Measurements from ENCODE around the gene TMEM150B.

DNA sequence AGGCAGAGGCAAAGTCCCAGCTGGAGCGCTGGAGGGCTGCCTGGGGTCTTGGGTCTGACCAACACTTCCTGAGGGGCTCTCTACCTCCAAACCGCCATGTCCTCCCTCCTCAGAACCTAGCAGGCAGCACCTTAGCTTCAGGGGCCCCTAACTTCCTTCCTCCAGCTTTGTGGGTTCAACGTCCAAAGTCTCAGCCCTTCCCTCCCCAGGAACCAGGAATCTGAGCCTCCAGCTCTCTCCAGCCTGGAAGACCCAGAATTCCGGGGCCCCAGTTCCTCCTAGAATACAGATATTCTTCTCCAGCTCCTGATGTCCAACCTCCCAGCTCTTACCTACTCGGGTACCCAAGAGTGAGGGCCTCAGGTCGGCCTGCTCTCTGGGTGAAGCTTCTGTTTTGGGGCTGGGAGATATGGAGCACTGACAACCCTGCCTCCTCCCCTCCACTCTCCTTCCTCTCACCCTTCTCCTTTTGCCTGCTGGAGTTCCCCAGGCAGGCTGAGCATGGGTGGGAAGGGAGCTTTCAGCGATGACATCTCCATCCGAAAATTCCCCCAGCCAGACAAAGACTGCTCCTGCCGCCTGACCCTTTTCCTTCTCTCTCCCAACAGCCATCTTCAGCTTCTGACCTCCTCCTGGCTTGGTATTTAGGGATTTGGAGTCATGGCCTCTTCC is 3.5 kb downstream of the TMEM150B start:
- TF ChIP-seq, protein P1, sequence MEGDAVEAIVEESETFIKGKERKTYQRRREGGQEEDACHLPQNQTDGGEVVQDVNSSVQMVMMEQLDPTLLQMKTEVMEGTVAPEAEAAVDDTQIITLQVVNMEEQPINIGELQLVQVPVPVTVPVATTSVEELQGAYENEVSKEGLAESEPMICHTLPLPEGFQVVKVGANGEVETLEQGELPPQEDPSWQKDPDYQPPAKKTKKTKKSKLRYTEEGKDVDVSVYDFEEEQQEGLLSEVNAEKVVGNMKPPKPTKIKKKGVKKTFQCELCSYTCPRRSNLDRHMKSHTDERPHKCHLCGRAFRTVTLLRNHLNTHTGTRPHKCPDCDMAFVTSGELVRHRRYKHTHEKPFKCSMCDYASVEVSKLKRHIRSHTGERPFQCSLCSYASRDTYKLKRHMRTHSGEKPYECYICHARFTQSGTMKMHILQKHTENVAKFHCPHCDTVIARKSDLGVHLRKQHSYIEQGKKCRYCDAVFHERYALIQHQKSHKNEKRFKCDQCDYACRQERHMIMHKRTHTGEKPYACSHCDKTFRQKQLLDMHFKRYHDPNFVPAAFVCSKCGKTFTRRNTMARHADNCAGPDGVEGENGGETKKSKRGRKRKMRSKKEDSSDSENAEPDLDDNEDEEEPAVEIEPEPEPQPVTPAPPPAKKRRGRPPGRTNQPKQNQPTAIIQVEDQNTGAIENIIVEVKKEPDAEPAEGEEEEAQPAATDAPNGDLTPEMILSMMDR (IDR thresholded peaks at IDR 0.05; ENCODE audit: borderline replicate concordance, extremely low read depth, low read length, poor library complexity, severe bottlenecking) = no peak
- TF ChIP-seq EZH2 (IDR thresholded peaks at IDR 0.05; ENCODE audit: borderline replicate concordance, low read depth, low read length, severe bottlenecking) = no peak

Data from DND-41 (cell line).